HepG2 (cell line): Measurements from ENCODE around the gene AP1AR. TPM values are rescaled to one million over a fixed set of nuclear protein-coding genes. Genes with fewer than 3 reads are reported as not detected.

Source experiments
- CHD4 ChIP-seq: fragments of 200-600 bp; sonication (generic); IDR thresholded peaks from 2 replicates; pipeline ENCODE4 v1.7.0; 2017; ENCODE audit warnings: mild to moderate bottlenecking, low read length, borderline replicate concordance
- EED ChIP-seq: sonication (generic); formaldehyde crosslinking; IDR thresholded peaks from 2 replicates; pipeline ENCODE4 v1.5.0; 2020; ENCODE audit warnings: mild to moderate bottlenecking, missing genetic modification reagents
- ELF4 ChIP-seq: sonication (generic); formaldehyde crosslinking; IDR thresholded peaks from 2 replicates; pipeline ENCODE4 v1.5.0; 2020; ENCODE audit warnings: missing genetic modification reagents, mild to moderate bottlenecking, moderate library complexity, borderline replicate concordance
- ERF ChIP-seq: IDR thresholded peaks from 2 replicates; pipeline ENCODE4 v1.6.1; 2018; ENCODE audit warnings: missing biosample characterization, missing genetic modification reagents
- FOXO1 ChIP-seq: sonication (generic); formaldehyde crosslinking; IDR thresholded peaks from 2 replicates; pipeline ENCODE4 v1.4.0; 2020; ENCODE audit warnings: missing genetic modification reagents
- HNF4A ChIP-seq: sonication (generic); formaldehyde crosslinking; IDR thresholded peaks from 2 replicates; pipeline ENCODE4 v1.4.0; 2020; ENCODE audit warnings: missing genetic modification reagents
- HOXA5 ChIP-seq: sonication (generic); formaldehyde crosslinking; IDR thresholded peaks from 2 replicates; pipeline ENCODE4 v1.4.0; 2020; ENCODE audit warnings: missing genetic modification reagents
- JARID2 ChIP-seq: sonication (generic); formaldehyde crosslinking; IDR thresholded peaks from 2 replicates; pipeline ENCODE4 v1.8.1; 2023; ENCODE audit warnings: missing genetic modification reagents, inconsistent platforms; ENCODE audit not compliant: insufficient replicate concordance
- NCOA5 ChIP-seq: sonication (generic); formaldehyde crosslinking; IDR thresholded peaks from 2 replicates; pipeline ENCODE4 v1.4.0; 2020; ENCODE audit warnings: missing genetic modification reagents
- NFYC ChIP-seq: IDR thresholded peaks from 2 replicates; pipeline ENCODE4 v1.6.1; 2016; ENCODE audit warnings: missing genetic modification reagents, missing compliant biosample characterization
- SIN3A ChIP-seq: IDR thresholded peaks from 2 replicates; pipeline ENCODE4 v1.6.1; 2011; ENCODE audit warnings: low read depth, mild to moderate bottlenecking, control low read depth, low read length, borderline replicate concordance
- SMC3 ChIP-seq: IDR thresholded peaks from 2 replicates; pipeline ENCODE4 v1.6.1; 2011; ENCODE audit warnings: low read length, improper control_type of control experiment
- TOPORS ChIP-seq: sonication (generic); formaldehyde crosslinking; IDR thresholded peaks from 2 replicates; pipeline ENCODE4 v1.8.0; 2023; ENCODE audit warnings: mild to moderate bottlenecking, missing genetic modification reagents
- ZNF431 ChIP-seq: sonication (generic); formaldehyde crosslinking; IDR thresholded peaks from 2 replicates; pipeline ENCODE4 v1.9.0; 2022; ENCODE audit warnings: missing genetic modification reagents, low read depth, mild to moderate bottlenecking, borderline replicate concordance
- ZNF773 ChIP-seq: sonication (generic); formaldehyde crosslinking; IDR thresholded peaks from 2 replicates; pipeline ENCODE4 v1.4.0; 2020; ENCODE audit warnings: missing genetic modification reagents, borderline replicate concordance
- polyA plus RNA-seq, 8 experiments: library from polyadenylated mRNA; depleted of rRNA in 3 of 8; stranded (reverse) in 7 of 8; unstranded in 1 of 8; fragments of >200 nt; fragmentation: Illumina TruSeq in 4 of 8; extraction: Trizol in 4 of 8; gene quantifications; 2 replicates each; pipeline versions ENCODE4 v1.2.1 to v1.2.3, GENCODE V29; 2011 to 2016; ENCODE audit warnings: low read depth in 4 of 8, missing spikeins in 1 of 8, mixed read lengths in 1 of 8; ENCODE audit not compliant: insufficient read depth in 1 of 8
- total RNA-seq, 5 experiments: library from RNA; depleted of rRNA; stranded (reverse); fragments of >200 nt; fragmentation: Illumina TruSeq; extraction: Trizol; gene quantifications; 2 replicates each; pipeline ENCODE4 v1.2.3, GENCODE V29; 2016; ENCODE audit warnings: low read depth in 1 of 5
- TF ChIP-seq, protein P1 (sequence below): sonication (generic); formaldehyde crosslinking; IDR thresholded peaks from 2 replicates; pipeline ENCODE4 v1.9.0; 2022; ENCODE audit warnings: missing genetic modification reagents, mild to moderate bottlenecking, borderline replicate concordance
- TF ChIP-seq, protein P2 (sequence below): sonication (generic); formaldehyde crosslinking; IDR thresholded peaks from 2 replicates; pipeline ENCODE4 v1.9.0; 2021; ENCODE audit warnings: missing genetic modification reagents, borderline replicate concordance
- TF ChIP-seq, protein P3 (sequence below): sonication (generic); formaldehyde crosslinking; IDR thresholded peaks from 2 replicates; pipeline ENCODE4 v1.4.0; 2020; ENCODE audit warnings: missing genetic modification reagents
- TF ChIP-seq, protein P4 (sequence below): sonication (generic); formaldehyde crosslinking; IDR thresholded peaks from 2 replicates; pipeline ENCODE4 v1.8.1; 2023; ENCODE audit warnings: mild to moderate bottlenecking, missing genetic modification reagents, borderline replicate concordance
- TF ChIP-seq, protein P5 (sequence below): IDR thresholded peaks from 2 replicates; pipeline ENCODE4 v1.6.1; 2016; ENCODE audit warnings: mild to moderate bottlenecking
- TF ChIP-seq, protein P6 (sequence below): sonication (generic); formaldehyde crosslinking; IDR thresholded peaks from 2 replicates; pipeline ENCODE4 v1.5.0; 2020; ENCODE audit warnings: mild to moderate bottlenecking, missing genetic modification reagents
- TF ChIP-seq, protein P7 (sequence below): IDR thresholded peaks from 2 replicates; pipeline ENCODE4 v1.6.1; 2018; ENCODE audit warnings: missing genetic modification reagents, mild to moderate bottlenecking, missing compliant biosample characterization

AP1AR gene
- total and polyA plus RNA-seq, 2 of the 13 experiments (the other 11 are each of a cell fraction or from before 2014, with no cell fraction given) = 24.9 to 39.9 TPM

DNA sequence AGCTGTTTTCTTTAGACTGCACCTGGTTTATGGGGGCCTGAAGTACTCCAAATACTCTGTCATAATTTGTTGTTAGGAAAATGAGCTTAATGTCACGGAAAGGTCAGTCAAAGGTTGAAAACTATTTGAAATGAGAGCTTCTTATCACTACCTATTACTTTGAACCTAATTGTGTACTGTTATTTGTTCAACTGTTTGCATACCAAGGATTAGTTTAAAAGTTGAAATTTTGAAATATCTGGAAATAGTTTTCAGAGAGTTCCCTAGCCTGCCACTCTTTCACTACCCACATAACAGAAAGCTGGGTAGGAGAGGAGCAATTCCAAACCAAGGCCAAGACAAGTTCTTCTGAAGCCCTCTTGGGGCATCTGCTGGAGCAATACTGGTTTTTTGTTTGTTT lies 28.0 kb upstream of the AP1AR start (continued):
- TF ChIP-seq, protein P1, sequence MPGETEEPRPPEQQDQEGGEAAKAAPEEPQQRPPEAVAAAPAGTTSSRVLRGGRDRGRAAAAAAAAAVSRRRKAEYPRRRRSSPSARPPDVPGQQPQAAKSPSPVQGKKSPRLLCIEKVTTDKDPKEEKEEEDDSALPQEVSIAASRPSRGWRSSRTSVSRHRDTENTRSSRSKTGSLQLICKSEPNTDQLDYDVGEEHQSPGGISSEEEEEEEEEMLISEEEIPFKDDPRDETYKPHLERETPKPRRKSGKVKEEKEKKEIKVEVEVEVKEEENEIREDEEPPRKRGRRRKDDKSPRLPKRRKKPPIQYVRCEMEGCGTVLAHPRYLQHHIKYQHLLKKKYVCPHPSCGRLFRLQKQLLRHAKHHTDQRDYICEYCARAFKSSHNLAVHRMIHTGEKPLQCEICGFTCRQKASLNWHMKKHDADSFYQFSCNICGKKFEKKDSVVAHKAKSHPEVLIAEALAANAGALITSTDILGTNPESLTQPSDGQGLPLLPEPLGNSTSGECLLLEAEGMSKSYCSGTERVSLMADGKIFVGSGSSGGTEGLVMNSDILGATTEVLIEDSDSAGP (CRISPR knock-in tag) = no peak
- TF ChIP-seq, protein P2, sequence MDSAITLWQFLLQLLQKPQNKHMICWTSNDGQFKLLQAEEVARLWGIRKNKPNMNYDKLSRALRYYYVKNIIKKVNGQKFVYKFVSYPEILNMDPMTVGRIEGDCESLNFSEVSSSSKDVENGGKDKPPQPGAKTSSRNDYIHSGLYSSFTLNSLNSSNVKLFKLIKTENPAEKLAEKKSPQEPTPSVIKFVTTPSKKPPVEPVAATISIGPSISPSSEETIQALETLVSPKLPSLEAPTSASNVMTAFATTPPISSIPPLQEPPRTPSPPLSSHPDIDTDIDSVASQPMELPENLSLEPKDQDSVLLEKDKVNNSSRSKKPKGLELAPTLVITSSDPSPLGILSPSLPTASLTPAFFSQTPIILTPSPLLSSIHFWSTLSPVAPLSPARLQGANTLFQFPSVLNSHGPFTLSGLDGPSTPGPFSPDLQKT (CRISPR knock-in tag) = no peak
- peak; percentile 65; the same call in 1 of the 2 replicates for TF ChIP-seq FOXO1 (CRISPR knock-in tag)
- no peak for TF ChIP-seq CHD4
- TF ChIP-seq, protein P3, sequence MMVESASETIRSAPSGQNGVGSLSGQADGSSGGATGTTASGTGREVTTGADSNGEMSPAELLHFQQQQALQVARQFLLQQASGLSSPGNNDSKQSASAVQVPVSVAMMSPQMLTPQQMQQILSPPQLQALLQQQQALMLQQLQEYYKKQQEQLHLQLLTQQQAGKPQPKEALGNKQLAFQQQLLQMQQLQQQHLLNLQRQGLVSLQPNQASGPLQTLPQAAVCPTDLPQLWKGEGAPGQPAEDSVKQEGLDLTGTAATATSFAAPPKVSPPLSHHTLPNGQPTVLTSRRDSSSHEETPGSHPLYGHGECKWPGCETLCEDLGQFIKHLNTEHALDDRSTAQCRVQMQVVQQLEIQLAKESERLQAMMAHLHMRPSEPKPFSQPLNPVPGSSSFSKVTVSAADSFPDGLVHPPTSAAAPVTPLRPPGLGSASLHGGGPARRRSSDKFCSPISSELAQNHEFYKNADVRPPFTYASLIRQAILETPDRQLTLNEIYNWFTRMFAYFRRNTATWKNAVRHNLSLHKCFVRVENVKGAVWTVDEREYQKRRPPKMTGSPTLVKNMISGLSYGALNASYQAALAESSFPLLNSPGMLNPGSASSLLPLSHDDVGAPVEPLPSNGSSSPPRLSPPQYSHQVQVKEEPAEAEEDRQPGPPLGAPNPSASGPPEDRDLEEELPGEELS (CRISPR knock-in tag) = peak; percentile 63
- TF ChIP-seq NFYC (CRISPR knock-in tag) = no peak
- TF ChIP-seq SMC3 = no peak
- no peak for TF ChIP-seq HOXA5 (CRISPR knock-in tag)
- no peak for TF ChIP-seq NCOA5 (CRISPR knock-in tag)
- peak; percentile 75 for TF ChIP-seq HNF4A (CRISPR knock-in tag)
- no peak for TF ChIP-seq JARID2 (CRISPR knock-in tag)
- no peak for TF ChIP-seq EED (CRISPR knock-in tag)
- TF ChIP-seq ELF4 = no peak
- no peak for TF ChIP-seq ZNF773 (CRISPR knock-in tag)
- TF ChIP-seq TOPORS = no peak
- TF ChIP-seq, protein P4, sequence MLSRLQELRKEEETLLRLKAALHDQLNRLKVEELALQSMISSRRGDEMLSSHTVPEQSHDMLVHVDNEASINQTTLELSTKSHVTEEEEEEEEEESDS (CRISPR knock-in tag) = no peak
- TF ChIP-seq, protein P5, sequence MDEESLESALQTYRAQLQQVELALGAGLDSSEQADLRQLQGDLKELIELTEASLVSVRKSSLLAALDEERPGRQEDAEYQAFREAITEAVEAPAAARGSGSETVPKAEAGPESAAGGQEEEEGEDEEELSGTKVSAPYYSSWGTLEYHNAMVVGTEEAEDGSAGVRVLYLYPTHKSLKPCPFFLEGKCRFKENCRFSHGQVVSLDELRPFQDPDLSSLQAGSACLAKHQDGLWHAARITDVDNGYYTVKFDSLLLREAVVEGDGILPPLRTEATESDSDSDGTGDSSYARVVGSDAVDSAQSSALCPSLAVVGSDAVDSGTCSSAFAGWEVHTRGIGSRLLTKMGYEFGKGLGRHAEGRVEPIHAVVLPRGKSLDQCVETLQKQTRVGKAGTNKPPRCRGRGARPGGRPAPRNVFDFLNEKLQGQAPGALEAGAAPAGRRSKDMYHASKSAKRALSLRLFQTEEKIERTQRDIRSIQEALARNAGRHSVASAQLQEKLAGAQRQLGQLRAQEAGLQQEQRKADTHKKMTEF (CRISPR knock-in tag) = peak; percentile 75
- TF ChIP-seq, protein P6, sequence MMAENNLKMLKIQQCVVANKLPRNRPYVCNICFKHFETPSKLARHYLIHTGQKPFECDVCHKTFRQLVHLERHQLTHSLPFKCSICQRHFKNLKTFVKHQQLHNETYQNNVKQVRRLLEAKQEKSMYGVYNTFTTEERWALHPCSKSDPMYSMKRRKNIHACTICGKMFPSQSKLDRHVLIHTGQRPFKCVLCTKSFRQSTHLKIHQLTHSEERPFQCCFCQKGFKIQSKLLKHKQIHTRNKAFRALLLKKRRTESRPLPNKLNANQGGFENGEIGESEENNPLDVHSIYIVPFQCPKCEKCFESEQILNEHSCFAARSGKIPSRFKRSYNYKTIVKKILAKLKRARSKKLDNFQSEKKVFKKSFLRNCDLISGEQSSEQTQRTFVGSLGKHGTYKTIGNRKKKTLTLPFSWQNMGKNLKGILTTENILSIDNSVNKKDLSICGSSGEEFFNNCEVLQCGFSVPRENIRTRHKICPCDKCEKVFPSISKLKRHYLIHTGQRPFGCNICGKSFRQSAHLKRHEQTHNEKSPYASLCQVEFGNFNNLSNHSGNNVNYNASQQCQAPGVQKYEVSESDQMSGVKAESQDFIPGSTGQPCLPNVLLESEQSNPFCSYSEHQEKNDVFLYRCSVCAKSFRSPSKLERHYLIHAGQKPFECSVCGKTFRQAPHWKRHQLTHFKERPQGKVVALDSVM (CRISPR knock-in tag) = no peak
- no peak for TF ChIP-seq SIN3A
- TF ChIP-seq ERF (CRISPR knock-in tag) = no peak
- no peak for TF ChIP-seq ZNF431
- TF ChIP-seq, protein P7, sequence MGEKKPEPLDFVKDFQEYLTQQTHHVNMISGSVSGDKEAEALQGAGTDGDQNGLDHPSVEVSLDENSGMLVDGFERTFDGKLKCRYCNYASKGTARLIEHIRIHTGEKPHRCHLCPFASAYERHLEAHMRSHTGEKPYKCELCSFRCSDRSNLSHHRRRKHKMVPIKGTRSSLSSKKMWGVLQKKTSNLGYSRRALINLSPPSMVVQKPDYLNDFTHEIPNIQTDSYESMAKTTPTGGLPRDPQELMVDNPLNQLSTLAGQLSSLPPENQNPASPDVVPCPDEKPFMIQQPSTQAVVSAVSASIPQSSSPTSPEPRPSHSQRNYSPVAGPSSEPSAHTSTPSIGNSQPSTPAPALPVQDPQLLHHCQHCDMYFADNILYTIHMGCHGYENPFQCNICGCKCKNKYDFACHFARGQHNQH (CRISPR knock-in tag) = no peak
